GM19452 (cell line): Measurements from ENCODE around the gene HSDL2.

ENCODE experiments used
- ATAC-seq: cut with Tn5 transposase; IDR thresholded peaks from one replicate; pipeline ENCODE4 v1.9.1; 2021; ENCODE audit not compliant: unreplicated experiment

HSDL2 gene

DNA sequence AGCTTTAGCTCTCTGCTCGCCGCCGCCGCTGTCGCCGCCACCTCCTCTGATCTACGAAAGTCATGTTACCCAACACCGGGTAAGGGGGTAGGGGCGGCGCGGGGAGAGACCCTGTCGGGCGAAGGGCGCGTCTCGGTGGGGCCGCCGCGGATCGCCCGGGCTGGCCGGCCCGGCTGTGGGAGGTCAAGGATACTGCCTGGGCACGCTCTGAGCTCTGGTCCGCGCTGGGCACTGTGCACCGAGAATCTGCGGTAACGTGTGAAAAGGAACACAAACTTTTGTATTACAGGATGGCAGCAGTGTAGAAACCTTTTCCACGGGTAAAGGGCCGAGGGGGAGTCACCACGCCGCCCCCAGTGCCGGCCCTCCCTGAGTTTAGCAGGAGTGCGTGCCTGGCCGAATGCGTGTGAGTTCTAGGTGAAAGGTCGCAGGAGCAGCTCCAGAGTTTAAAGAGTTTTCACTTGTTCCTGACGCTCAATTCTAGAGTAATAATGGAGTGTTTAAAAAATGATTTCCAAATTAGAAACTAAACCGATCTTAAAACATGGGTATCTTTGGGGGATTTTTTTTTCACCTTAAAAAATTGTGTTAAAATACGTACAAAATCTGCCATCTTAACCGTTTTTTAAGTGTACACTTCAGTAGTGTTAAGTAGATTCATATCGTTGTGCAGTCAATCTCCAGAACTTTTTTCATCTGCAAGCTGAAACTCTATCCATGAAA lies at the start of gene HSDL2:
Gene HSDL2, plus strand, starts transcription at position 7 of the 723 bp plus-strand sequence. Its CDS starts 56 bp downstream, at position 63.
- ATAC-seq, result peak; percentile 16

DNA sequence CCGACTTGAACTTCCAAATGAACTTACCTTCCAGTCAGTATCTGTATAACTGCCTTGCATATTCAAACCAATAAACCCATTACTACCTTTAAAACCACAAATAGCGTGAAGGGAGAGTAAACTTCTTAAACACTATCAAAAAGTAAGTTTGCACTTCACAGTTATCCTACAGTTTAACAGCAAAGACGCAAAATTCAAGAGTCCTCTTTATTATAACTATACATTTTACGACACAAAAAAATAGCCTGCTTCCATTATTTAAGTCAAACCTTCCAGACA lies 48.3 kb upstream of the HSDL2 start:
- ATAC-seq, result no peak

DNA sequence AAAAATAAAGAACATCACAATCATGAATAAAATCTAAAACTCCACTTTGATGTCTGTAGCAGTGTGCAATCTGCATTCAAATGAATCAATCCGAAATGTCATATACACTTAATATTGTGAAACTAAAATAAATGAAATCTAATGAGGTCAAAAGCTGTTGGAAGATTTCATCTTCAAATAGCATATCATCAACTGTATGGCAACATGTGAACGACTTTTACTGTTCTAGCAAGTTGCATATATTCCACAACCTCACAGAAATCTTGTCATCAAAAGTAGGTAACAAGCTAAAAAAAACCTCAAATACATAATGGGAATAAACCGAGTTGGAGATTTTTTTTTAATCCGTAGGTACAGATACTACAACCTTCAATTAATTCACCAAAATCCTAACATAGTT lies 47.7 kb upstream of the HSDL2 start:
- no peak for ATAC-seq

DNA sequence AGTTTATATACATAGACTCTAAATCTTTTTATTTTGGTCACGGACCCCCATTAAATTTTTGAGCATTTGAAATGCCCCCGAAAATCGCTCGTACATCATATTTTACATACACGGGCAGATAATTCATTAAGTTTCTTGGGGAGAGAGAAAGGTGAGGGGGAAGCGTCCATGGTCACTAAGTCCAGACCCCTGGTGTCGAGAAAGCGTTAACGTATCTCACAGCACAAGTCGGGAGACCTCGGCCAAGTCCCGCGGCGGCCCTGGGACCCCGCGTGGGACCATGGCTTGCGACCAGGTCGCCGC lies 47.3 kb upstream of the HSDL2 start:
- ATAC-seq, result no peak

DNA sequence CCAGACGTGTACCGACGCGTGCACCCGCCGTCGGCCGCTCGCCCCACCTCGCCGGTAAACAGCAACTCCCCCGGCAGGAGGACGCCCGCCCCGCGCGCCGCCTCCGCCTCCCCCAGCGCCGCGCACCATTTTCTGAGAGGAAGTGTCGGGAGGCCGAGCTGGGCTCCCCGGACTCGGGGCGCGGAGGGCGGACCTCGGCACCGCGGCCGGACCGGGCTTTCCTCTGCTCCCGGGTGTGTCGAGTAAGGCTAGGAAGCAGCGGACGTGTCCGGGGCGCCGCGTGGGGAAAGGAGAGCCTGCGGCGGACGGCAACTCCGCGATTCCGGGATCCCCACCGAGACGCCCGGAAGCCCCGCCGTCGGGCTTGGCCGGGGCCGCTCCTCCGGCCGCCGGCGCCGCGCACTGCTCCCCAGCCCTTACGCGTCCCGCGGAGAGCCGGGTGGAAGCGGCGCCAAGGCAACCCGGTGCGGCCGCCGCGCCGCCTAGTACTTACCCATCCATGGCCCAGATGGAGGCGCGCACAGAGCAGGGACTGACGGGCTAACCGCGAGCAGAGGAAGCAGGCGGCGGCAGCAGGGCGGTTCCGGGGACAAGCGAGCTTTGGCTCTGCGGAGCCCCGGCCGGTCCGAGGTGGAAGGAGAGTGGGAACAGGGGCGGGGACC lies 46.8 kb upstream of the HSDL2 start, which contains the start of gene PTBP3:
Gene PTBP3, minus strand, starts transcription at position 643 of the 662 bp plus-strand sequence. CDS start 35,754 bp downstream, outside the sequence.
- peak; percentile 52 for ATAC-seq

DNA sequence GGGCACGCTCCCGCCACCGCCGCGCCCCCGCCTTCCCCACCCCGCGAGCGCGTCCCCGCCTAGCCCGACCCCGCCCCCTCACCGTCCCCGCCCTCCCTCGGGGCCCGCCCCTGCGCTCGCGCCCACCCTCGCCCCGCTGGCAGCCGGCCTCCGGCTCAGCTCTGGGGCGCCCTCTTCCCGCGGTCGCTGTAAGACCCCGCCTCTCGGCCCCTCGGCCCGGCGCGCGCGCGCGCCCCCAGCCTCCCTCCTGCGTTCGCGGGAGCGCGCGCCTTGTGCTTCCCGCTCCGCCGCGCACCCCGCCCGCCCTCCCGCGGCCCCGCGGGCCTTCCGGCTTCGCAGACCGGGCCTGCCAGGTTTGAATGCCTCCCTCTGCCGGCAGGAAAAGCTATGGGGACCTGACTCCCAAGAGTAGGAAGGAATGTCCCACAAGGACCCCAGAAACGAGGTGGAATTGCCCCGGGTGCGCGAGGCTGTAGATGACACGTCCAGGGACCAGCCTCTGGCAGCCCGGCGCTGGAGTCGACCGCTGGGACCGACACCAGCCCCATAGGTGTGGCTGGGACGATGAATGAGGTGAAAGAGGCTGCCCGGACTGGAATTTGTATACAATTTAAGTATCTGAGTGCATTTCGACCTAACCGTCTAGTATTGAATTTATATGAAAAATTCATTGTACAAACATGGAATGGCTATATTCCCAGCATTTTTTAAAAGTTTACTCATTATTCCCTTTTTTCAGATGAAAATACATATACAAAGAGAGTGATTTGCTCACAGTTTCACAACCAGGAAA lies 46.1 kb upstream of the HSDL2 start:
- ATAC-seq, result peak; percentile 74

DNA sequence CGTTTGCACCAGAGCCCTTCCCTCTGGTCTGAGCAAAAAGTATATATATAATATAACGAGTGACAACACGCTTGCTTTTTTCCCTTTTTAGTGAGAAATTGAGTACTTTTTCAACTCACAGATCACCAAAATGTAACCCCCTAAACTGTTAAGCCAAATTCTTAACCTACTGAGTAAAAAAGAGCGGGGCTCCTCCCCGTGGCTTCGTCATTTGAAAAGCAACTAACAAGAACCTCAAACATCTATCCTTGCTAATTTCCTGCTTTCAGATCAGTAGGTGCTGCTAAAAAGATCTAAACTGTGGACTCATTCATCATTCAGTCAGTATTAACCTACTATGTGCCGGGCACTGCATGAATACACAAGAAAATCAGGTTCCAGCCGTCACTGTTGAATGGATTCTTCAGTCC lies 45.5 kb upstream of the HSDL2 start:
- ATAC-seq, result no peak

DNA sequence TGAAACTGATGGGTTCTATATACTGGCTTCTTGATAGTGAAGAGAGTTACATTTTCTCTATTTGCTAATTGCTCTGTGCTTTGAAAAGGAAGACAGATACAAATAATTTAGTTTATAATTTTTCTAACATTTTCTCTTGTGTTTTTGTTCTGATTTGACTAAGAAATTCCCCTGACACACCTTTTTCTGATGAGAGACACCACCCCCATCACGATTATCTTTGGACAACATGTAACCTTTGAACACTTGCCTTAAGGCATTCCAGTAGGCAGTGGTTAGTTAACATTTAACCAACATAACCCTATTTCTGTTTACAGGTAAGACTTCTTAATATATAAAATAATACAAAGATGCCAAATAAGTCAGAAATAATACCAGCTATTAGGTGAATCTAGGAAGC lies 42.4 kb upstream of the HSDL2 start:
- no peak for ATAC-seq

DNA sequence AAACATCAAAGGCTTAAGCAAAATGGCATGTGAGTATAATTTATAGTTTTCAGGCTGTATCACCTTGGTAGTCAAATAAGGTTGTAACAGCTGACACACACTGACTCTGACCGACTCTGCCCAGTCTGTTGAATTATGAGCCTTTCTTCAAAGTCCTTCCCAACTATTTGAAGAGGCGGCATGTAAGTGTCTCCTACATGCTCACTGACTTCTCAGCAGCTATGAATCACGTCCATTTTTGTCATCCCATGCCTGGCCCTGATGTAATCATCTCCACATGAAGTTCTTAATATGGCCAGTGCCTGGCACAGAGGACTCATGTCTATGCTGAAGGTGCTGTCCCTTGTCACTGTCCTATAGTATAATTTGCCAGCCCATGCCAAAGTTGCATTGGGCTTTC lies 41.3 kb upstream of the HSDL2 start:
- ATAC-seq, result no peak

DNA sequence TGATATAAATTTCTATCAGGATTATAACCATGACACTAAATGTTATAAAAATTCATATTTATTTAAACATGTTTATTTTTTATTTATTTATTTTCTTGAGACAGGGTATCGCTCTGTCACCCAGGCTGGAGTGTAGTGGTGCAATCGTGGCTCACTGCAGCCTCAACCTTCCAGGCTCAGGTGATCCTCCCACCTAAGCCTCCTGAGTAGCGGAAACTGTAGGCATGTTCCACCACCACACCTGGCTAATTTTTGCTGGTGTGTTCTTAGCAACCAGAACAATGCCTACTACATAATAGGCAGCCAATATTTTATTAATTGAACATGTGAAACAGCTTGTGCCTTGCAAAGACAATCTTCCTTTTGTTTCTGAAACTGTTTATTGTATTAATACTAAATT lies 40.0 kb upstream of the HSDL2 start:
- no peak for ATAC-seq

DNA sequence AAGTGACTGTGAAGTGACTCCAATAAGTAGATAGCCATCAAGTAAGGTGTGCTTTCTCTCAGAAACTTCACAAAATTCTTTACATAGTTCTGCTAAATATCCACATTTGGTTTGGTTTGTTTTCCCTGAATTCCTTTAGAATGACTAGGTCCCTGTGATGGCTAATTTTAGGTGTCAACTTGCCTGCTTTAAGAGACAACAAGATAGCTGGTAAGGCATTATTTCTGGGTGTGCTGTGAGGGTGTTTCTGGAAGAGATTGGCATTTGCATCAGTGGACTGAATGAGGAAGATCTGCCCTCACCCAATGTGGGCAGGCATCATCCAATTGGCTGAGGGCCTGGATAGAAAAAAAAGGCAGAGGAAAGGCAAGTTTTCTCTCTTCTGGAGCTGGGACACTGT lies 38.2 kb upstream of the HSDL2 start:
- ATAC-seq, result no peak

DNA sequence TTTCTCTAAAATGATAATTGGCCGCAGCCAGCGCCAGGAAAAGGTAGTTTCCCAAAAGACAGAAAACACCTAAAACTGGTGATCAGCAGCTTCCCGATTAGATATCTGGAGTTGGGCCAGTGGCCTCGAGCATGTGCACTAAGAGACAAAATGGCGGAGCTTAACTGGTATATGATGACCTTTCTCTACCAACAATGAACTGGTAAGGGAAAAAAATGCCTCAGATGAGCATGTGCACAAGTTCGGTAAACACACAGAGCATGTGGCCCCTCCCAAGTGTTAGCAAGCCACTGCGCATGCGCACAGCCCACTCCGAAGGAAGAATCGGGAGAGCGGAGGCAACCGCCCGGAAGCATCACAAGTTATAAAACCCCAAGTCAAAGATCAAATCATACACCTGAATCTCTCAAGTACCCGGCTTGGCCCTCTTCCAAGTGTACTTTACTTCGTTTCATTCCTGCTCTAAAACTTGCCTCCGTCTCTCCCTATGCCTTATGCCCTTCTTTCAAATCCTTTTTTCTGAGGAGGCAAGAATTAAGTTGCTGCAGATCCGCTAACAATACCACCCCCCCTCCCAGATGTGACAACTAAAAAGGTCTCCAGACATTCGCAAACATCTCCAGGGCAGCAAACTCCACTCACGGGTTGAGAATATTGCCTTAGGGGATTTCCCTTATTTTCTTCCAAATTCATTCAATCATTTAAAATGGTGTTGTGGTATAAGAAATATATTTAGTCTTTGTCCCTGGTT lies 31.5 kb upstream of the HSDL2 start:
- ATAC-seq, result no peak

DNA sequence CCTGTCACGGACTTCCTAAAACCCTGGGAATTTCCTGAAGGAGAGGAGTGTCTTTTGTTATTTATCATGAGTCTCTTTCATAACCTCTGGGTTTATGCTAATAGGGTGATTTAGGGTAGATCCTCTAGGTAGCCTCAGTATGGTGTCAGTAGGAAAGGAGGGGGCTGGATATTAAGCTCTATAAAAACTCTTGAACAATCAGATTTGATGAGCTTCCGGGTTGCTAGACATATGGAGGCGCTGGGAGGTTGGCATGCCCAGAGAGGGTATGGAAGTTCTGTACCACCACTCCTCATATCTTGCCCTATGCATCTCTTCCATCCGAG lies 30.9 kb upstream of the HSDL2 start:
- no peak for ATAC-seq

DNA sequence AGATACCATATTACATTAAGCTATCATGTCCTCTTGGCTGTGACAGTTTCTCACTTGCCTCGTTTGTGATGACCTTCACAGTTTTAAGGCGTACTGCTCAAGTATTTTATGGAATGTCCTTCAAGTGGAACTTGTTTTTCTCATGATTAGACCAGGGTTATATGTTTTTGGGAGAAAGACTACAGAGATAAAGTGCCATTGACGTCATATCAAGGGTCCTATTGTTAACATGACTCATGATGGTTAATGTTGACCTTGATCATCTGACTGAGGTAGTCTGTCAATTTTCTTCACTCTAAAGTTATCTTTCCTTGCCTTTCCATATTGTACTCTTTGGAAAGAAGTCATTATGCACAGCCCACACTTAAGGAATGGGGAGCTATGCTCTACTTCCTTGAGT lies 28.7 kb upstream of the HSDL2 start:
- ATAC-seq, result no peak

DNA sequence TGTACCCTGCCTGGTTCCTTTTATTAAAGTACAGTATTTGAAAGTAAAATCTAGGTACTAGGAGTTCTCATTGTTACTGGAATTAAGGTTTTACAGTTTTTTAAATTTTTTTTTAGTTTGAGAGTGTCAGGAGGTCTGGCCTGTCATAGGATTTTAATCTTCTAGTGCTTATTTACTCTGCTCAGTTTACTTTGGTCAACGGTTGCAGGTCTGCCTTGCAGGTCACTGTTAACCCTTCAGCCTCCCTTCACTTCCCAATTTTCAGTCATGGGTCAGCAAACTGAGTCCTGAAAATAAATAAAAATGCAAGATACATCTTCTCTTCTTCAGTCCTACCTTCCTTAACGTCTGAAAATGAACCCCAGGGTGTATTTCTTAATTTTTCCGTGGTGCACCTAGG lies 27.7 kb upstream of the HSDL2 start:
- no peak for ATAC-seq

DNA sequence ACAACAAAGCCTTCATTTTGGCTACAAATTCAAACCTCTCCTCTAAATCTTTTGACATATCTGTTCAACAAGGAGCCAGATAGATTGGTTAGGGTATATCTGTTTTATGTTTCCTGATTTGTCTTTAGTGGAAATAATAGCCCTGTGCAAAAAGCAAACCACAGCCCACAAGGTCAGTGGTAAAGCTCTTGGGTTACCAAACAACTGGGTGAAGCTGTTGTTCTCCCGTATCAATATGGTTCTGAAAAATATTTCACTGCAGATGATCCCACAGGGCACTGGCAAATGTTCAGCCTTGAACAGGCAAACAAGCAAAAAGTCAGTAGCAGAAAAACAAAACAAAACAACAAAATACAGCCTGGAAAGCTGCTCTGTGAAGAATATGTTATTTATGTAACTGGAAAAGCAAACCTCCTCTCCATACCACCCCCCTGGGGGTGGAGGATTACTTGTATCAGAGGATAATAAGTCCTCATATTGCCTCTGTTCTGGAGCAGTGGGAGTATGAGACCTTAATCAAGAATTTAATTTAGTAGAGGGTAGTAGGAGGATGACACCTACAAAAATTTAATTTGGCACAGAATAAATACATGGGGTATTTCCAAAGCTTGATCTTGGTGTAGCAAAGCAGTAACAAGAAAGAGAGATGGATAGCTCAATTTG lies 25.7 kb upstream of the HSDL2 start:
- ATAC-seq, result no peak

DNA sequence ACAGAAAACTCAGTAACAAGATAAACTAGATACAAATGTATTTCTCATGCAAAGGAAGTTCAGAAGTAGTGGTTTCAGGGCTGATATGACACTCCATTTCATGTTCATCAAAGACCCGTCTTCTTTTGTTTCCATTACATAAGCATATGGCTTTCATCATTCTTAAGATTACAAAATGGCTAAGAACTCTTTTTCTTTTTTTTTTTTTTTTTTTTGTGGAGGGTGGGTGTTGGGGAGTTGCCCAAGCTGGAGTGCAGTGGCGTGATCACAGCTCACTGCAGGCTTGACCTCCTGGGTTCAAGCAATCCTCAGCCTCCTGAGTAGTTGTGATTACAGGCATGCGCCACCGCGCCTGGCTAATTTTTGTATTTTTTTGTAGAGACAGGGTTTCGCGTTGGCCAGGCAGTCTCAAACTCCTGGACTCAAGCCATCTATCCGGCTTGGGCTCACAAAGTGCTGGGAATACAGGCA lies 24.4 kb upstream of the HSDL2 start:
- ATAC-seq, result no peak

DNA sequence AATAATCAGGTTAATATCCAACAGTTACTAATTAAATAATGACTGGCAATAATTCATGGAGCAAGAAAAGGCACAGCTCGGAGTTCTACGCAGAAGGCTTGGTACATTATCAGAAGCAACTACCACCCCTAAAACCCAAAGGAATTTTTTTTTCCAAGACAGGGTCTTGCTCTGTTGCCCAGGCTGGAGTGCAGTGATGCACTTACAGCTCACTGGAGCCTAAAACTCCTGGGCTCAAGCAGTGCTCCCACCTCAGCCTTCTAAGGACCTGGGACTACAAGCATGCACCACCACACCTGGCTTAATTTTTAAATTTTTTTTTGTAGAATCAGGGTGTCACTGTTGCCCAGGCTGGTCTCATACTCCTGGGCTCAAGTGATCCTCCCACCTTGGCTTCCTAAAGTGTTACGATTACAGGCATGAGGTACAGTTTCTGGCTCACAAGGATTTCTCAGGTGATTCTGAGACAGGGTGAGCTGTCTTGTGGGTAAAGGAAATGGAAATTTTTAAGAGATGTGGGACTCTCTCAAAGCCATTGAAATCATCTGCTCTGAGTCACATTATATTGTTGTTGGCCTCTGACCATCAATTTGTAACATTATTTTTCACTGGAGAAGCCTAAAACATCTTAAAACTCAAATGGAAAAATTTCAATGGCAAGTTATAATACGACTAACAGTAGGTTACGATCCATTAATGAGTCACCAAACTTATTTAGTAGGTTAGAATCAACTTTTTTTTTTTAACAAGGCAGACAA lies 19.7 kb upstream of the HSDL2 start:
- ATAC-seq, result no peak

DNA sequence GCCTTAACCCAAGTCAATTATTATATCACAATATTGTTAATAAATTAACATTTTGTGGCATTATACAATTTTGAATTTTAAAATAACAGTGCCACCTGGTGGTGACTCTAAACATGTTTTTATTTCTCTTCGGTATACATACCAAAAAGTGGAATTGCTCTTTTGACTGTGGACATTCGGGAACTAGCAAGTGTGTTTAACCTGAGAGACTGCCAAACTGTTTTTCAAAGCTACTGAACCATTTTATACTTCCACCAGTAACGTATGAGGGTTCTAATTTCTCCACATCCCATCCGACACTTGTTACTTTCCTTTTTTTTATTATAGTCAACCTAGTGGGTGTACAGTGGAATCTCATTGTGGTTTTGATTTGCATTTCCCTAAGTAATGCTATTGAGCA lies 18.3 kb upstream of the HSDL2 start:
- ATAC-seq, result no peak

DNA sequence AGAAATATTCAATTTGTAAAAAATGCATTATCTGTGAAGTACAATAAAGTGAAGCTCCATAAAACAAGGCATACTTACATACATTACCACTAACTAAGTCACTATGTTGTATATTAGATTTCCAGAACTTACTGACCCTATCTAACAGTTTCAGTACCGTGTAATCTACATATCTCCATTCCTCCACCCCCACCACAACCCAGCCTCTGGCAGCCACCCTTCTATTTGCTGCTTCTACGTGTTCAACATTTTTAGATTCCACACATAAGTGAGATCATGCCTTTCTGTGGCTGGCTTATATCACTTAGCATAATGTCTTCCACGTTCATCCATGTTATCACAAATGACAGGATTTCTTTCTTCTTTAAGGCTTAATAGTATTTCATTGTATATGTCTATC lies 15.1 kb upstream of the HSDL2 start:
- no peak for ATAC-seq
